Astrocyte of the cerebellum (primary cell): ENCODE results near the gene SAP130.
A peak's percentile ranks its signal among the peaks of the same experiment; 100 is the strongest.

ENCODE experiments used
- DNase-seq: peaks from one replicate; pipeline ENCODE4 v3.0.0-alpha.2; 2011; ENCODE audit warnings: low read depth
- H3K4me3 ChIP-seq: 2 replicates; pipeline ENCODE4 v1.5.1; 2011; ENCODE audit warnings: mild to moderate bottlenecking, low read depth, low read length, moderate library complexity
- in situ Hi-C: cut with HindIII; loops from 2 replicates; pipeline ENCODE4 v1.10.0; 2017; ENCODE audit warnings: low sequenced_read_pairs
- TF ChIP-seq, protein P1 (sequence below): IDR thresholded peaks from 2 replicates; pipeline ENCODE4 v1.5.1; 2012; ENCODE audit warnings: low read length, low read depth, moderate library complexity, mild to moderate bottlenecking; ENCODE audit errors: missing control alignments

SAP130 gene

DNA sequence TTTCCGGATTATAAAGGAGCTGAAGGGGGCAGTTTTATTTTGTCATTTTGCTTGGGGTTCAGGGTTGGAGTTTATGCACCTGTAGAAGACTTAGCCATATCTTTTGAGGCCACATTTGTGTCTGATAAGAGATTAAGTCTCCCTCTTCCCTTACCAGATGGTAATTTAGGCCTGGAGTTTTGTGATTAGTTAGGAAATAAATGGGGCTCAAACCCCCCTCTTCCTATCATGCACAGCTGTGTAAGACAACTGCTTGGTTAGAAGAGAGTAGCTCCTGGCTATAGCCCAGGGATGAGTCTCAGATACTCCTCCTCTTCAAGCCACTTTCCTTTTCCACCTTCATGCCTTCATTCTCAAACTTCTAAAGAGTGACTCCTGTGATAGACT, 802 bp upstream of the SAP130 start:
- peak overlapping the region; percentile 64 for H3K4me3 ChIP-seq
- TF ChIP-seq, protein P1, sequence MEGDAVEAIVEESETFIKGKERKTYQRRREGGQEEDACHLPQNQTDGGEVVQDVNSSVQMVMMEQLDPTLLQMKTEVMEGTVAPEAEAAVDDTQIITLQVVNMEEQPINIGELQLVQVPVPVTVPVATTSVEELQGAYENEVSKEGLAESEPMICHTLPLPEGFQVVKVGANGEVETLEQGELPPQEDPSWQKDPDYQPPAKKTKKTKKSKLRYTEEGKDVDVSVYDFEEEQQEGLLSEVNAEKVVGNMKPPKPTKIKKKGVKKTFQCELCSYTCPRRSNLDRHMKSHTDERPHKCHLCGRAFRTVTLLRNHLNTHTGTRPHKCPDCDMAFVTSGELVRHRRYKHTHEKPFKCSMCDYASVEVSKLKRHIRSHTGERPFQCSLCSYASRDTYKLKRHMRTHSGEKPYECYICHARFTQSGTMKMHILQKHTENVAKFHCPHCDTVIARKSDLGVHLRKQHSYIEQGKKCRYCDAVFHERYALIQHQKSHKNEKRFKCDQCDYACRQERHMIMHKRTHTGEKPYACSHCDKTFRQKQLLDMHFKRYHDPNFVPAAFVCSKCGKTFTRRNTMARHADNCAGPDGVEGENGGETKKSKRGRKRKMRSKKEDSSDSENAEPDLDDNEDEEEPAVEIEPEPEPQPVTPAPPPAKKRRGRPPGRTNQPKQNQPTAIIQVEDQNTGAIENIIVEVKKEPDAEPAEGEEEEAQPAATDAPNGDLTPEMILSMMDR: no peak
- DNase-seq: no peak
- in situ Hi-C loops: no loop called here

GRCh38 chr2:128027278-128027800, 520 bp downstream of the SAP130 start:
- H3K4me3 ChIP-seq: peak overlapping the region; percentile 87
- in situ Hi-C loops: no loop called here
- DNase-seq: peak; percentile 97
- TF ChIP-seq, protein P1: no peak

DNA sequence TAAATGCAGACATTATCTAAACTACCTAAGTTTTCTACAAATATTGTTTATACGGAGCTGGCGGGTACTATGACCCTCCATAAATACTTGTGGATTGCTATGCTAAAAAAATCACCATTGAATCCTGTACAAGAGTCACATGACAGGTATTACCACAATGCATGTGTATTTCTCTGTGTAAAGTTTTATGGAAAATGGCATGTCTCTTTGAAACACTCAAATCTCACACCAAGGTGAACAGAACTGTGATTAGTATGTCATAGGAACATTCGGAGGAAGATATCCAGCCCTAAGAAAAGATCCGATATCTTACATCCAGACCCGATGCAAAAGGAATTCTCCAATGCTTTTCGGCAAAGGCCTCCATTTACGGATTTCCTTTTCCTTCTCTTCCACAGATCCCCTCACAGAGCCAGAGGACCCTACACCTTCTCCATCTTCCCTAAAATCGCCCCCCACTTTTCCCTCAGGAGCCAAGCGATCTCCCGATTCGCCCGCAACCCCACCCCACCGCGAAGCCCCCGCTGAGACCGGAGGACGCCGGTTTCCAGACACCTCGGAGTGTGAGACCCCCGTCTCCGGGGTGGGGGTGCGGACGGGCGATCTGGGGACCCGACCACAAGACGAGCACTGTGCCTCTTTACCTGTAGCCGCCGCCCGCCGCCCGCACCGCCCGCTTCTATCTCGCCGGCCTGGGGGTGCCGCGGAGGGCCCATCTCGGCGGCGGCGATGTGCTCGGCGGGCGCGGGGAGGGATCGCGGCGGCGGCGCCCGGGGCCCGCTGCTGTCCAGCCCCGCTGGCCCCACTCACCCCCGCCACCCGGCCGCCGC, 1.2 kb downstream of the SAP130 start:
- H3K4me3 ChIP-seq: peak overlapping the region; percentile 87
- no peak for DNase-seq
- TF ChIP-seq, protein P1: no peak
- in situ Hi-C loops: no loop called here

- TF ChIP-seq, protein P1: no peak
- in situ Hi-C loops: no loop called here
- H3K4me3 ChIP-seq: no peak overlapping the region
- DNase-seq: no peak
Observed at GRCh38 chr2:128024816-128025215, 3.0 kb downstream of the SAP130 start.

DNA sequence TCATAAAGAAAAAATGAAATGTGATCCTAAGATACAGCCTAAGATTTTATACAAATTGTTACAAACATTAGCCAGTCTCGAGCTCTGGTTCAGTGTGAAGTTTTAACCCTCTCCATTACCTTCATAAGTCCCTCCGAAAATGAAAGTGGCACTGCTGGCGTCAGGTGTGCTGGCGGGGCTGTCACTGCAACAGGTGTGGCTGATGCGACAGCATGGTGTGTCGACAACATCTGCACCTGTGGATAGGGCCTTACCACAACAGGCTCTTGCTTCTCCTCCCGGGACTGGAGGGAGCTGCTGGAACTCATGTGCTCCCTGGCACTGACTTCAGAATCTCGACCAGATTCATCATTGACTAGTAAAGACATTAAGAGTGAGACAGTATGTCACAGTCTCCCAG, 10.3 kb downstream of the SAP130 start:
- TF ChIP-seq, protein P1: no peak
- no peak for DNase-seq
- H3K4me3 ChIP-seq: no peak overlapping the region
- in situ Hi-C loops: no loop called here

GRCh38 chr2:128016620-128017019, 11.2 kb downstream of the SAP130 start:
- in situ Hi-C loops: no loop called here
- TF ChIP-seq, protein P1: no peak
- no peak overlapping the region for H3K4me3 ChIP-seq
- DNase-seq: peak; percentile 27
